A673 (cell line): ENCODE measurements around the gene SLC16A9. TPM values are rescaled to one million over a fixed set of nuclear protein-coding genes. Genes with fewer than 3 reads are reported as not detected.
"Not testable (repeated sequence)": the region's sequence is repeated elsewhere in the genome, so short reads cannot be mapped to it uniquely, and the experiment has no call there.

Experiments
- BruUV-seq: library from RNA; stranded (reverse); fragments of 400-500 nt; replicated peaks from 2 replicates; lab custom pipeline; 2021; lab: Mats Ljungman, UMichigan
- CTCF ChIA-PET: fragments of 300-600 bp; sonication (Branson Sonifier 250); formaldehyde crosslinking; loops from one replicate; lab custom pipeline; 2022; ENCODE audit warnings: antibody characterized with exemption; lab: Charles Lee
- POLR2A ChIA-PET: fragments of 300-600 bp; sonication (Branson Sonifier 250); formaldehyde crosslinking; loops from one replicate; lab custom pipeline; 2022; ENCODE audit warnings: antibody characterized with exemption; ENCODE audit not compliant: low non-redundant PET; lab: Charles Lee
- DNase-seq: peaks from one replicate; pipeline ENCODE4 v3.0.0-alpha.2; 2015; ENCODE audit warnings: low spot score
- H3K27ac ChIP-seq: fragments of 200-600 bp; sonication (generic); 2 replicates; pipeline ENCODE4 v1.5.1; 2016; ENCODE audit warnings: mixed run types, low read depth, mild to moderate bottlenecking, mixed read lengths, antibody characterized with exemption, low read length; ENCODE audit not compliant: poor library complexity, severe bottlenecking
- H3K27me3 ChIP-seq: fragments of 200-600 bp; sonication (generic); replicated peaks from 2 replicates; pipeline ENCODE4 v1.6.1; 2017; ENCODE audit warnings: mixed run types, low read depth, mild to moderate bottlenecking, mixed read lengths, antibody characterized with exemption, low read length; ENCODE audit not compliant: insufficient read depth, poor library complexity
- H3K36me3 ChIP-seq: fragments of 200-600 bp; sonication (generic); 2 replicates; pipeline ENCODE4 v1.6.1; 2016; ENCODE audit warnings: mixed run types, mild to moderate bottlenecking, mixed read lengths, antibody characterized with exemption, low read length; ENCODE audit not compliant: insufficient read depth, poor library complexity, severe bottlenecking
- H3K4me1 ChIP-seq: fragments of 200-600 bp; sonication (generic); 2 replicates; pipeline ENCODE4 v1.6.1; 2017; ENCODE audit warnings: mixed run types, mild to moderate bottlenecking, mixed read lengths, antibody characterized with exemption, low read length; ENCODE audit not compliant: insufficient read depth, poor library complexity, severe bottlenecking
- H3K4me3 ChIP-seq: fragments of 200-600 bp; sonication (generic); 2 replicates; pipeline ENCODE4 v1.5.1; 2016; ENCODE audit warnings: low read depth, mixed run types, mild to moderate bottlenecking, mixed read lengths, low read length; ENCODE audit not compliant: poor library complexity, severe bottlenecking
- H3K9me3 ChIP-seq: fragments of 200-600 bp; sonication (generic); 2 replicates; pipeline ENCODE4 v1.6.1; 2016; ENCODE audit warnings: mixed run types, low read depth, mild to moderate bottlenecking, mixed read lengths, antibody characterized with exemption, low read length; ENCODE audit not compliant: poor library complexity, severe bottlenecking
- EZH2 ChIP-seq: fragments of 200-600 bp; sonication (generic); IDR thresholded peaks from 2 replicates; pipeline ENCODE4 v1.6.1; 2017; ENCODE audit warnings: borderline replicate concordance, low read depth, mild to moderate bottlenecking, mixed read lengths, antibody characterized with exemption, low read length; ENCODE audit not compliant: poor library complexity, severe bottlenecking
- intact Hi-C: fragments of 100-400 bp; cut with micrococcal nuclease; formaldehyde crosslinking; loops from one replicate; pipeline ENCODE4 v1.10.0; 2022; ENCODE audit not compliant: unreplicated experiment
- total RNA-seq: library from RNA; stranded (reverse); gene quantifications from 2 replicates; pipeline ENCODE4 v1.2.3, GENCODE V29; 2021
- TF ChIP-seq, protein P1 (sequence below): fragments of 300-800, 200-600 bp; sonication (generic); conservative IDR thresholded peaks from 2 replicates; pipeline ENCODE4 v1.5.1; 2017; ENCODE audit warnings: low read depth, mild to moderate bottlenecking, antibody characterized with exemption, low read length, moderate library complexity, mixed read lengths

SLC16A9 gene
- total RNA-seq, 1 experiment from 2014 or later: 2.9 TPM

- CTCF ChIA-PET: no interaction called here
Measured at GRCh38 chr10:59668096-59668495, 41.6 kb downstream of the SLC16A9 start.

DNA sequence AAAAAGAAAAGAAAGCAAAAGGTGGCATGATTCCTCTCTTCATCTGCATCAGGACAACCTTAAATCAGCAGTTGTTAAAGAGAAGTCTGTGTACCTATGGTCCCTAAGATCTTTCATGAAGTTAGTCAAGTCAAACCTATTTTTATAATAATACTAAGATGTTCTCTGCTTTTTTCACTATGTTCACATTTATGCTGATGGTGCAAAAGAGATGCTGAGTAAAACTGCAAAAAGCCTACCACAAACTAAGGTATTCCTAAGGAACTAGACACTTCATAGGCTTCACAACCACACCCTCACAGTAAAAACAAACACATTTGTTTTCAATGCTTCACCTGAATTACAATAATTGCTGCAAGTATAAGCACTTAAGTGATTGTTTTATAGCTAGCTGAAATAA, 43.3 kb downstream of the SLC16A9 start:
- H3K27ac ChIP-seq: no peak overlapping the region
- no peak overlapping the region for H3K4me3 ChIP-seq
- DNase-seq: no peak
- H3K9me3 ChIP-seq: peaks cover 4% of the 10 kb centered on the region
- H3K27me3 ChIP-seq: no peaks in the 10 kb centered on the region
- no TSS peak for BruUV-seq
- H3K4me1 ChIP-seq: peaks cover 4% of the 10 kb centered on the region
- ChIA-PET POLR2A (no interaction called here), CTCF (no interaction called here)
- TF ChIP-seq, protein P1, sequence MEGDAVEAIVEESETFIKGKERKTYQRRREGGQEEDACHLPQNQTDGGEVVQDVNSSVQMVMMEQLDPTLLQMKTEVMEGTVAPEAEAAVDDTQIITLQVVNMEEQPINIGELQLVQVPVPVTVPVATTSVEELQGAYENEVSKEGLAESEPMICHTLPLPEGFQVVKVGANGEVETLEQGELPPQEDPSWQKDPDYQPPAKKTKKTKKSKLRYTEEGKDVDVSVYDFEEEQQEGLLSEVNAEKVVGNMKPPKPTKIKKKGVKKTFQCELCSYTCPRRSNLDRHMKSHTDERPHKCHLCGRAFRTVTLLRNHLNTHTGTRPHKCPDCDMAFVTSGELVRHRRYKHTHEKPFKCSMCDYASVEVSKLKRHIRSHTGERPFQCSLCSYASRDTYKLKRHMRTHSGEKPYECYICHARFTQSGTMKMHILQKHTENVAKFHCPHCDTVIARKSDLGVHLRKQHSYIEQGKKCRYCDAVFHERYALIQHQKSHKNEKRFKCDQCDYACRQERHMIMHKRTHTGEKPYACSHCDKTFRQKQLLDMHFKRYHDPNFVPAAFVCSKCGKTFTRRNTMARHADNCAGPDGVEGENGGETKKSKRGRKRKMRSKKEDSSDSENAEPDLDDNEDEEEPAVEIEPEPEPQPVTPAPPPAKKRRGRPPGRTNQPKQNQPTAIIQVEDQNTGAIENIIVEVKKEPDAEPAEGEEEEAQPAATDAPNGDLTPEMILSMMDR: no peak
- TF ChIP-seq EZH2: no peak
- intact Hi-C loops: no loop called here
- H3K36me3 ChIP-seq: no peaks in the 10 kb centered on the region

More at GRCh38 chr10:59668096-59668495, 41.6 kb downstream of the SLC16A9 start:
- H3K27ac ChIP-seq: no peak overlapping the region
- TF ChIP-seq, protein P1: no peak
- TF ChIP-seq EZH2: no peak
- no peak overlapping the region for H3K4me3 ChIP-seq
- peak; percentile 56 for DNase-seq
- peaks cover 4% of the 10 kb centered on the region for H3K9me3 ChIP-seq
- intact Hi-C loops: no loop called here
- BruUV-seq: no TSS peak
- H3K27me3 ChIP-seq: no peaks in the 10 kb centered on the region
- no peaks in the 10 kb centered on the region for H3K36me3 ChIP-seq
- H3K4me1 ChIP-seq: peaks cover 4% of the 10 kb centered on the region
- POLR2A ChIA-PET: no interaction called here

GRCh38 chr10:59663213-59663612, 46.4 kb downstream of the SLC16A9 start:
- POLR2A ChIA-PET, H3K27ac ChIP-seq, H3K36me3 ChIP-seq, CTCF ChIA-PET, H3K27me3 ChIP-seq, H3K4me1 ChIP-seq, BruUV-seq, DNase-seq, intact Hi-C loops, H3K9me3 ChIP-seq, H3K4me3 ChIP-seq: not testable (repeated sequence)

- no peak overlapping the region for H3K4me3 ChIP-seq
- no peak overlapping the region for H3K27ac ChIP-seq
- no peak for TF ChIP-seq EZH2
- TF ChIP-seq, protein P1: no peak
- POLR2A ChIA-PET: no interaction called here
- no peaks in the 10 kb centered on the region for H3K36me3 ChIP-seq
- H3K4me1 ChIP-seq: no peaks in the 10 kb centered on the region
- H3K9me3 ChIP-seq: no peaks in the 10 kb centered on the region
- intact Hi-C loops: no loop called here
- no TSS peak for BruUV-seq
- CTCF ChIA-PET: no interaction called here
- DNase-seq: no peak
- no peaks in the 10 kb centered on the region for H3K27me3 ChIP-seq
Measured at GRCh38 chr10:59657724-59658123, 51.9 kb downstream of the SLC16A9 start.
